ENCODE data around the gene GADL1.

The GADL1 gene

GRCh38 chr3:30753766-30754165 is 140.7 kb downstream of the GADL1 start:
- no peak for DNase-seq (ENCODE audit: low read depth)
- TF ChIP-seq, protein P1, sequence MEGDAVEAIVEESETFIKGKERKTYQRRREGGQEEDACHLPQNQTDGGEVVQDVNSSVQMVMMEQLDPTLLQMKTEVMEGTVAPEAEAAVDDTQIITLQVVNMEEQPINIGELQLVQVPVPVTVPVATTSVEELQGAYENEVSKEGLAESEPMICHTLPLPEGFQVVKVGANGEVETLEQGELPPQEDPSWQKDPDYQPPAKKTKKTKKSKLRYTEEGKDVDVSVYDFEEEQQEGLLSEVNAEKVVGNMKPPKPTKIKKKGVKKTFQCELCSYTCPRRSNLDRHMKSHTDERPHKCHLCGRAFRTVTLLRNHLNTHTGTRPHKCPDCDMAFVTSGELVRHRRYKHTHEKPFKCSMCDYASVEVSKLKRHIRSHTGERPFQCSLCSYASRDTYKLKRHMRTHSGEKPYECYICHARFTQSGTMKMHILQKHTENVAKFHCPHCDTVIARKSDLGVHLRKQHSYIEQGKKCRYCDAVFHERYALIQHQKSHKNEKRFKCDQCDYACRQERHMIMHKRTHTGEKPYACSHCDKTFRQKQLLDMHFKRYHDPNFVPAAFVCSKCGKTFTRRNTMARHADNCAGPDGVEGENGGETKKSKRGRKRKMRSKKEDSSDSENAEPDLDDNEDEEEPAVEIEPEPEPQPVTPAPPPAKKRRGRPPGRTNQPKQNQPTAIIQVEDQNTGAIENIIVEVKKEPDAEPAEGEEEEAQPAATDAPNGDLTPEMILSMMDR (conservative IDR thresholded peaks at IDR 0.05; ENCODE audit: low read depth, low read length): no peak
- no peak overlapping the region for H3K4me3 ChIP-seq (ENCODE audit: low read length)

DNA sequence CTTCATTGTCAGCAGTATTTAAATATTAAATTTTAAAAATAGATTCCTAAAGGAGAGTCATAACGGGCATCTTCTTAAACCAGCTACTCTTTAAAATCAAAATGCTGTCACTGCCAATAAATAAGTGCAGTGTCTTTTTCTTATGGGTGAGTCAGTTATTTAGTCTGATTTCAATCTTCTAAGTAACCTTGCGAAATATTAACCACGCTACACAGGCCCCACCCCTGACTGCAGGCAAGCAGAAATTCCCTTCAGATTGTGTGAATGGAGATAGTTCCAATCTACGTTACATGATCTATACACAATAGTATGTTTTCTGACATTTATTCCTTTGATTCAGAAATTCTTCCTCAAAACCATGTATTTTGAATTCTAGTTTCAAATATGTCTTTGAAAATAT is 141.5 kb downstream of the GADL1 start:
- TF ChIP-seq, protein P1 (conservative IDR thresholded peaks at IDR 0.05; ENCODE audit: low read depth, low read length): no peak
- no peak for DNase-seq (ENCODE audit: low read depth)
- H3K4me3 ChIP-seq (ENCODE audit: low read length): no peak overlapping the region

DNA sequence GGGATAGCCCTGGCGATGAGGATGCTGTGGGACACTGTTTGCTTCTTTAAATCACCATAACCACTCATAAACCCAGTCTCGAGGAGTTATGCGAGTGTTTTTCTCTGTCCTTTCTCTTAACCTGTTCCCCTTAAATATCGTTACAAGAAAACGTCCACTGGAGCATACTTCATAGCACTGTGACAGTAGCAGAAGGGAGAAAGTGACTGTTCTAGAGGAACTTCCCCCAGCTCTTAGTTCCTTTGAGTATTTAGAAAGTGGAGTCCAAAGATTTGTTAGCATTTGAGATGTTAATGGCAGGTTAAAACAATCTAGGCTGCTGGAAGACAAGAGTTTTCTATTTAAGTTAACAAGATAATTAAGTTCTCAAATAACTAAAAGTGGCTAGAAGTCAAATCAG is 142.0 kb downstream of the GADL1 start:
- TF ChIP-seq, protein P1 (conservative IDR thresholded peaks at IDR 0.05; ENCODE audit: low read depth, low read length): no peak
- no peak overlapping the region for H3K4me3 ChIP-seq (ENCODE audit: low read length)
- DNase-seq (ENCODE audit: low read depth): no peak

- TF ChIP-seq, protein P1 (conservative IDR thresholded peaks at IDR 0.05; ENCODE audit: low read depth, low read length): peak; percentile 56
- DNase-seq (ENCODE audit: low read depth): no peak
These were observed 142.7 kb downstream of the GADL1 start for GRCh38 chr3:30751610-30752299.

DNA sequence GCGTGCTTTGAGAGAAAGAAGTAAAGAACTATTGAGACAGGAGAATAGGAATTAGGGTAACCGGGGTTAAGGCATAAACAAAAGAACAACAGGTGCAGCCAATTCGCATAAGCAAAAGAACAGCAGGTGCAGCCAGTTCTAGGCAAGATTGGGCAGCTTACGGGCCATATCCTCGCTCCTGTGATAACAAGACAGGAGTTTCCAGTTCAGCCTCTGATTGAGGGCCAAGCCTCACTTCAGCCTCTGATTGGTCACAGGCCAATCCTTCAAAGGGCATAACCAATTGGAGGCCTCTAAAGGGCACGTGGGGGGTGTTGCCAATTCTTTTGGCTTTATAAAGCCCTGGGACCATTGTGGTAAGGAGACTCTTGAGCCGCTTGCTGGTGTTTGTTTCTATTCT is 143.5 kb downstream of the GADL1 start:
- DNase-seq (ENCODE audit: low read depth): no peak
- TF ChIP-seq, protein P1 (conservative IDR thresholded peaks at IDR 0.05; ENCODE audit: low read depth, low read length): no peak
- no peak overlapping the region for H3K4me3 ChIP-seq (ENCODE audit: low read length)

More at GRCh38 chr3:30751610-30752299, 142.7 kb downstream of the GADL1 start:
- H3K4me3 ChIP-seq (ENCODE audit: low read length): no peak overlapping the region

DNA sequence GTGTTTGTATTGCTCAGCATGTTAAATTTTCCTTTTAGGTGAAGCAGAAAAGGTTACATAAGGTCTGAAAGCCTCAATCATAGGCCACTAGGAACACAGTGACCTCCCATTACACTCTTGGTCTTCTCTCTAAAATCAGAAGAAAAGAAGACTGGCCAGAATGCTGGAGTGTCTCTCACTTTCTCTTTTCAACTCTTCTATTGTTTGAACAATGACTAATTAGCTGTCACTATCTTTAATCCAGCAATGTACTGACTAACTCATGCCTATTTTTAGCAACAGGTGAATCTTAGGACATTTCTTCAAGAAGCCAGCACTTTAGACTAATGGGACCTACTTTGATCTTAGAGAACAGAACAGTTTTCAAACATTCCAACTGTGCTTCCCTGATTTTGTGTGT is 145.2 kb downstream of the GADL1 start:
- no peak overlapping the region for H3K4me3 ChIP-seq (ENCODE audit: low read length)
- TF ChIP-seq, protein P1 (conservative IDR thresholded peaks at IDR 0.05; ENCODE audit: low read depth, low read length): no peak
- DNase-seq (ENCODE audit: low read depth): no peak

DNA sequence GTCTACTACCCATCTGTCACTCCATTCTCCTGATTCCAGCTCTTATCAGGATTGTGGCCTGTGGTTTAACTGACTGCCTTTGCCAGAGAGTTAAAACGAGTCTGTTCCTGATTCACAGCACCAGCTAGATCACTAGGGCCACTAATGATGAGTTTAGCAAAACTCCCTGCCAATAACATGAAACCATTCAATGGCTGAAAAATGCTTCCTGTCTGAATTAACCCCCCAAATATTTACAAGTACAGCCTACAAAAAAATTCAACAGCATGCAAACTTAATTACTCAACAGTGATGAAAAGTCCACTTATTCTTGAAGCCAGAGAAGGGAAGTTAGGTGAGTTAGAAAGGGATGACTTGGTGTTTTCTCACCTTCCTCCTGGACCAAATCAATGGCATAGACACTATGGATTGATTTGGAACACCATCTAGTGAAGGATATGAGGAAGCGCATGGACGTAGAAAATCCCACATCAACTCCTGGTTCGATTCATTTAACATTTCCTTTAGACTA is 146.6 kb downstream of the GADL1 start:
- TF ChIP-seq, protein P1 (conservative IDR thresholded peaks at IDR 0.05; ENCODE audit: low read depth, low read length): peak; percentile 52
- no peak overlapping the region for H3K4me3 ChIP-seq (ENCODE audit: low read length)
- no peak for DNase-seq (ENCODE audit: low read depth)
